Panc1 (cell line): ENCODE data around the gene PPFIA4. TPM values are rescaled to one million over a fixed set of nuclear protein-coding genes. Genes with fewer than 3 reads are reported as not detected.

Experiments used
- ATAC-seq: fragments of 200-7000 bp; cut with Tn5 transposase; 2 replicates; pipeline ENCODE4 v1.9.1; 2020; ENCODE audit warnings: mild to moderate bottlenecking, moderate library complexity
- BruUV-seq: library from RNA; stranded (reverse); fragments of 400-500 nt; replicated peaks from 2 replicates; lab custom pipeline; 2021; lab: Mats Ljungman, UMichigan
- CTCF ChIA-PET: fragments of 300-600 bp; sonication (Branson Sonifier 250); formaldehyde crosslinking; loops from one replicate; lab custom pipeline; 2022; ENCODE audit warnings: antibody characterized with exemption; lab: Charles Lee
- POLR2A ChIA-PET: fragments of 300-600 bp; sonication (Branson Sonifier 250); formaldehyde crosslinking; loops from one replicate; lab custom pipeline; 2022; ENCODE audit warnings: antibody characterized with exemption; lab: Charles Lee
- DNase-seq: peaks from one replicate; pipeline ENCODE4 v3.0.0-alpha.2; 2010; ENCODE audit warnings: low read depth, low spot score
- H3K27ac ChIP-seq: 2 replicates; pipeline ENCODE4 v1.5.1; 2011; ENCODE audit warnings: mild to moderate bottlenecking, low read length, inconsistent platforms
- H3K27me3 ChIP-seq: fragments of 200-500 bp; sonication (Bioruptor generic); 2 replicates; pipeline ENCODE4 v1.6.0; 2014; ENCODE audit warnings: low read length, inconsistent platforms; ENCODE audit not compliant: control insufficient read depth, insufficient read depth
- H3K36me3 ChIP-seq: fragments of 200-500 bp; sonication (Bioruptor generic); 2 replicates; pipeline ENCODE4 v1.5.1; 2014; ENCODE audit warnings: inconsistent platforms, mild to moderate bottlenecking, low read length, moderate library complexity; ENCODE audit not compliant: control insufficient read depth, insufficient read depth
- H3K4me1 ChIP-seq: 2 replicates; pipeline ENCODE4 v1.5.1; 2011; ENCODE audit warnings: inconsistent platforms, mild to moderate bottlenecking, low read length, moderate library complexity; ENCODE audit not compliant: control insufficient read depth, insufficient read depth
- H3K4me3 ChIP-seq, 2 experiments: 2 replicates each; pipeline ENCODE4 v1.5.1; 2011 to 2012; ENCODE audit warnings: low read depth in 2 of 2, low read length in 2 of 2, mild to moderate bottlenecking in 2 of 2, inconsistent platforms in 1 of 2, moderate library complexity in 1 of 2
- H3K9me3 ChIP-seq: fragments of 200-500 bp; sonication (Bioruptor generic); 2 replicates; pipeline ENCODE4 v1.5.1; 2014; ENCODE audit warnings: low read depth, mild to moderate bottlenecking, inconsistent platforms, low read length, moderate library complexity; ENCODE audit not compliant: control insufficient read depth, insufficient read depth
- POLR2AphosphoS5 ChIP-seq: IDR thresholded peaks from 2 replicates; pipeline ENCODE4 v1.6.1; 2012; ENCODE audit warnings: mild to moderate bottlenecking, low read depth, low read length, moderate library complexity
- REST ChIP-seq, 2 experiments: IDR thresholded peaks; 2 replicates each; pipeline ENCODE4 v1.6.1; 2011 to 2012; ENCODE audit warnings: low read depth in 2 of 2, control low read depth in 1 of 2, low read length in 1 of 2, mild to moderate bottlenecking in 1 of 2, moderate library complexity in 1 of 2; ENCODE audit not compliant: insufficient read depth in 1 of 2
- SIN3A ChIP-seq: IDR thresholded peaks from 2 replicates; pipeline ENCODE4 v1.6.1; 2012; ENCODE audit warnings: low read depth, mild to moderate bottlenecking, low read length, moderate library complexity, borderline replicate concordance; ENCODE audit not compliant: insufficient read depth
- TCF7L2 ChIP-seq: IDR thresholded peaks from 2 replicates; pipeline ENCODE4 v1.6.1; 2011; ENCODE audit warnings: mild to moderate bottlenecking, low read depth, low read length, inconsistent platforms
- in situ Hi-C: cut with HindIII; loops from 2 replicates; pipeline ENCODE4 v1.10.0; 2016; ENCODE audit warnings: low sequenced_read_pairs, low pct_unique_long_range_greater_than_20kb
- intact Hi-C: fragments of 100-400 bp; cut with micrococcal nuclease; formaldehyde crosslinking; loops from one replicate; pipeline ENCODE4 v1.10.0; 2022; ENCODE audit not compliant: unreplicated experiment
- total RNA-seq: library from RNA; stranded (reverse); gene quantifications from one replicate; pipeline ENCODE4 v1.2.1, GENCODE V29; 2021; ENCODE audit not compliant: unreplicated experiment
- TF ChIP-seq, protein P1 (sequence below): fragments of 450-650 bp; IDR thresholded peaks from 2 replicates; pipeline ENCODE4 v1.5.1; 2017; ENCODE audit warnings: mild to moderate bottlenecking

The PPFIA4 gene
- total RNA-seq, 1 experiment from 2014 or later = 1.9 TPM

DNA sequence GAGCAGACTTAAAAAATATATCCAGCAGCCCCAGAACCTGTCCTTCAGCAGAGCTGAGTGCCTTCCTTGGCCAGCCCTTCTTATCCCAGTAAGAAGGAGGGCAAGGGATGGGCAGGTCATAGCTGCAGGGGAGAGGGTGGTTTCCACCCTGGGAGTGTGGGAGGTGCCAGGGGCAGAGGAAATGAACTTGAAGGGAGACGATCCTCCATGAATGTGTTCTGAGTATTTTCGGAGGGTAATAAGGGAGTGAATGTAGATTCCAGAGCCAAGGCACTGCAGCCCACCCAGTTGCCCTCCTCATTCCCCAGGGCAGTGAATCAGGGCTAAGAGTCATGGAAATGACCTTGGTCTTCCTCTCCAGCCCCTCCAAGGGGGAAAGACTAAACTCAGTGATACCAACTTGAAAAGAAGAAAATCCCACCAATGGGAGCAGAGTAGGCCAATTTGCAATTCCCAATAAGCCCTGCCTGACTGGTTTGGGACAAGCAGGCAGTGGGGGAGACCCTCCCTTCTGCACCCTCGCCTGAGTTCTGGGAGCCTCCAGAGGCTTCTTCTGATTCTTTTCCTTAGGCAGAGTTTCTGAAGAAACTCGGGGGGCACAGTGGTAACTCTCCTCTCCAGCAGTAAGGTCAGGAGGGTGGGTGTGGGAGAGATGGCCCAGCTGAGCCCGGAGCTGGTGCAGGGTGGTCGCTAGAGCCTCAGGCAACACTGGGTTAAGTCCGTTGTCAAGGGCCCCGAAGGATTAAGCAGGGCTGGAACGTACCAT is 55.4 kb downstream of the PPFIA4 start:
- TF ChIP-seq, protein P1, sequence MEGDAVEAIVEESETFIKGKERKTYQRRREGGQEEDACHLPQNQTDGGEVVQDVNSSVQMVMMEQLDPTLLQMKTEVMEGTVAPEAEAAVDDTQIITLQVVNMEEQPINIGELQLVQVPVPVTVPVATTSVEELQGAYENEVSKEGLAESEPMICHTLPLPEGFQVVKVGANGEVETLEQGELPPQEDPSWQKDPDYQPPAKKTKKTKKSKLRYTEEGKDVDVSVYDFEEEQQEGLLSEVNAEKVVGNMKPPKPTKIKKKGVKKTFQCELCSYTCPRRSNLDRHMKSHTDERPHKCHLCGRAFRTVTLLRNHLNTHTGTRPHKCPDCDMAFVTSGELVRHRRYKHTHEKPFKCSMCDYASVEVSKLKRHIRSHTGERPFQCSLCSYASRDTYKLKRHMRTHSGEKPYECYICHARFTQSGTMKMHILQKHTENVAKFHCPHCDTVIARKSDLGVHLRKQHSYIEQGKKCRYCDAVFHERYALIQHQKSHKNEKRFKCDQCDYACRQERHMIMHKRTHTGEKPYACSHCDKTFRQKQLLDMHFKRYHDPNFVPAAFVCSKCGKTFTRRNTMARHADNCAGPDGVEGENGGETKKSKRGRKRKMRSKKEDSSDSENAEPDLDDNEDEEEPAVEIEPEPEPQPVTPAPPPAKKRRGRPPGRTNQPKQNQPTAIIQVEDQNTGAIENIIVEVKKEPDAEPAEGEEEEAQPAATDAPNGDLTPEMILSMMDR = no peak
- TF ChIP-seq REST (IDR thresholded peaks at IDR 0.05; ENCODE audit: insufficient read depth in 1 of 2, low read depth in 2 of 2, low read length in 1 of 2) = no peak
- no peak for TF ChIP-seq SIN3A
- no peak for TF ChIP-seq TCF7L2
- TF ChIP-seq POLR2AphosphoS5 = no peak
- no peaks in the 10 kb centered on the region for H3K36me3 ChIP-seq
- H3K9me3 ChIP-seq = no peaks in the 10 kb centered on the region
- BruUV-seq = no TSS peak
- DNase-seq = no peak
- no peaks in the 10 kb centered on the region for H3K4me1 ChIP-seq
- POLR2A ChIA-PET = no interaction called here
- CTCF ChIA-PET = no interaction called here
- no peaks in the 10 kb centered on the region for H3K27me3 ChIP-seq
- H3K27ac ChIP-seq = no peak overlapping the region
- in situ Hi-C loops (no loop called here), intact Hi-C loops (no loop called here)
- ATAC-seq = no peak
- no peak overlapping the region for H3K4me3 ChIP-seq

GRCh38 chr1:203082231-203082505 is 55.9 kb downstream of the PPFIA4 start:
- TF ChIP-seq TCF7L2 (no peak), POLR2AphosphoS5 (no peak), REST (IDR thresholded peaks at IDR 0.05; ENCODE audit: insufficient read depth in 1 of 2, low read depth in 2 of 2, low read length in 1 of 2) (no peak), SIN3A (no peak)
- TF ChIP-seq, protein P1 = no peak
- POLR2A ChIA-PET = no interaction called here

More at GRCh38 chr1:203082231-203082505, 55.9 kb downstream of the PPFIA4 start:
- CTCF ChIA-PET = no interaction called here
- no peaks in the 10 kb centered on the region for H3K27me3 ChIP-seq
- DNase-seq = no peak
- H3K4me3 ChIP-seq = no peak overlapping the region
- H3K4me1 ChIP-seq = no peaks in the 10 kb centered on the region
- no peak overlapping the region for H3K27ac ChIP-seq
- in situ Hi-C loops (no loop called here), intact Hi-C loops (no loop called here)
- no peaks in the 10 kb centered on the region for H3K36me3 ChIP-seq
- no peak for ATAC-seq
- H3K9me3 ChIP-seq = no peaks in the 10 kb centered on the region
- no TSS peak for BruUV-seq
